Parathyroid adenoma (tissue), 2 donors: ENCODE results near the gene GRM4.

Source experiments
- H2AFZ ChIP-seq: fragments of 300-600 bp; sonication (generic); one replicate; pipeline ENCODE4 v1.7.0; 2017; ENCODE audit warnings: antibody characterized with exemption, mild to moderate bottlenecking
- H3K27ac ChIP-seq: fragments of 300-600 bp; sonication (generic); one replicate; pipeline ENCODE4 v1.7.0; 2017
- H3K27me3 ChIP-seq: fragments of 300-600 bp; sonication (generic); one replicate; pipeline ENCODE4 v1.7.0; 2017; ENCODE audit warnings: low read length; ENCODE audit not compliant: control insufficient read depth, insufficient read depth
- H3K36me3 ChIP-seq: fragments of 300-600 bp; sonication (generic); one replicate; pipeline ENCODE4 v1.7.0; 2017; ENCODE audit warnings: low read length; ENCODE audit not compliant: control insufficient read depth, insufficient read depth
- H3K4me1 ChIP-seq: fragments of 300-600 bp; sonication (generic); one replicate; pipeline ENCODE4 v1.7.0; 2017; ENCODE audit warnings: control low read depth
- H3K4me2 ChIP-seq: fragments of 300-600 bp; sonication (generic); one replicate; pipeline ENCODE4 v1.7.0; 2017; ENCODE audit warnings: low read length
- H3K4me3 ChIP-seq: fragments of 300-600 bp; sonication (generic); one replicate; pipeline ENCODE4 v1.7.0; 2017; ENCODE audit warnings: low read depth, low read length
- H3K79me2 ChIP-seq: fragments of 300-600 bp; sonication (generic); one replicate; pipeline ENCODE4 v1.7.0; 2017; ENCODE audit warnings: control low read depth
- H3K9ac ChIP-seq: fragments of 300-600 bp; sonication (generic); one replicate; pipeline ENCODE4 v1.7.0; 2017; ENCODE audit warnings: mild to moderate bottlenecking
- H3K9me3 ChIP-seq: fragments of 300-600 bp; sonication (generic); one replicate; pipeline ENCODE4 v1.7.0; 2017; ENCODE audit warnings: low read length; ENCODE audit not compliant: control insufficient read depth
- CTCF ChIP-seq: fragments of 300-600 bp; sonication (generic); IDR thresholded peaks from one replicate; pipeline ENCODE4 v1.7.0; 2017; ENCODE audit warnings: antibody characterized with exemption, mild to moderate bottlenecking
- donor health status: primary hyperparathyroidism.

Gene GRM4

GRCh38 chr6:34086558-34086957, 59.3 kb downstream of the GRM4 start:
- H2AFZ ChIP-seq: no peak overlapping the region

GRCh38 chr6:34085453-34086170, 60.3 kb downstream of the GRM4 start:
- Histone ChIP-seq H3K27me3 (no peaks in the 10 kb centered on the region), H3K36me3 (no peaks in the 10 kb centered on the region), H3K4me1 (no peaks in the 10 kb centered on the region), H2AFZ (no peak overlapping the region), H3K9ac (no peak overlapping the region), H3K27ac (no peak overlapping the region), H3K4me2 (no peak overlapping the region), H3K9me3 (no peaks in the 10 kb centered on the region), H3K79me2 (no peaks in the 10 kb centered on the region), H3K4me3 (no peak overlapping the region)
- no peak for TF ChIP-seq CTCF

More at GRCh38 chr6:34086558-34086957, 59.3 kb downstream of the GRM4 start:
- Histone ChIP-seq H3K36me3 (no peaks in the 10 kb centered on the region), H3K9ac (no peak overlapping the region), H3K4me3 (no peak overlapping the region), H3K9me3 (no peaks in the 10 kb centered on the region), H3K4me2 (no peak overlapping the region), H3K27me3 (no peaks in the 10 kb centered on the region), H3K4me1 (no peaks in the 10 kb centered on the region), H3K27ac (no peak overlapping the region), H3K79me2 (no peaks in the 10 kb centered on the region)
- no peak for TF ChIP-seq CTCF

- H3K27me3 ChIP-seq: no peaks in the 10 kb centered on the region
- H3K79me2 ChIP-seq: no peaks in the 10 kb centered on the region
- no peaks in the 10 kb centered on the region for H3K36me3 ChIP-seq
- no peak overlapping the region for H3K4me3 ChIP-seq
- TF ChIP-seq CTCF: no peak
- H3K9me3 ChIP-seq: no peaks in the 10 kb centered on the region
- H3K9ac ChIP-seq: no peak overlapping the region
- no peak overlapping the region for H2AFZ ChIP-seq
- H3K4me2 ChIP-seq: no peak overlapping the region
- H3K27ac ChIP-seq: no peak overlapping the region
- H3K4me1 ChIP-seq: no peaks in the 10 kb centered on the region
These were observed 61.1 kb downstream of the GRM4 start for GRCh38 chr6:34084591-34085290.

- Histone ChIP-seq H3K4me1 (no peaks in the 10 kb centered on the region), H3K9ac (no peak overlapping the region), H3K27ac (no peak overlapping the region), H3K27me3 (no peaks in the 10 kb centered on the region), H3K79me2 (no peaks in the 10 kb centered on the region), H2AFZ (no peak overlapping the region), H3K4me3 (no peak overlapping the region), H3K4me2 (no peak overlapping the region), H3K36me3 (no peaks in the 10 kb centered on the region), H3K9me3 (no peaks in the 10 kb centered on the region)
- no peak for TF ChIP-seq CTCF
These were observed 62.8 kb downstream of the GRM4 start for GRCh38 chr6:34082864-34083626.
